GM19240 (cell line): ENCODE results near the gene SAP30BP.

Source experiments
- DNase-seq: peaks from one replicate; pipeline ENCODE4 v3.0.0; 2011; ENCODE audit warnings: low spot score; ENCODE audit not compliant: insufficient read length

SAP30BP gene

GRCh38 chr17:75757086-75757681, 90.0 kb downstream of the SAP30BP start:
- no peak for DNase-seq
